Measurements from ENCODE around the gene PFKFB3. TPM values are rescaled to one million over a fixed set of nuclear protein-coding genes. Genes with fewer than 3 reads are reported as not detected.
A peak's percentile ranks its signal among the peaks of the same experiment; 100 is the strongest.

PFKFB3 gene
- total and polyA plus RNA-seq, 10 donors: 6.3 to 227 (median 113) TPM

DNA sequence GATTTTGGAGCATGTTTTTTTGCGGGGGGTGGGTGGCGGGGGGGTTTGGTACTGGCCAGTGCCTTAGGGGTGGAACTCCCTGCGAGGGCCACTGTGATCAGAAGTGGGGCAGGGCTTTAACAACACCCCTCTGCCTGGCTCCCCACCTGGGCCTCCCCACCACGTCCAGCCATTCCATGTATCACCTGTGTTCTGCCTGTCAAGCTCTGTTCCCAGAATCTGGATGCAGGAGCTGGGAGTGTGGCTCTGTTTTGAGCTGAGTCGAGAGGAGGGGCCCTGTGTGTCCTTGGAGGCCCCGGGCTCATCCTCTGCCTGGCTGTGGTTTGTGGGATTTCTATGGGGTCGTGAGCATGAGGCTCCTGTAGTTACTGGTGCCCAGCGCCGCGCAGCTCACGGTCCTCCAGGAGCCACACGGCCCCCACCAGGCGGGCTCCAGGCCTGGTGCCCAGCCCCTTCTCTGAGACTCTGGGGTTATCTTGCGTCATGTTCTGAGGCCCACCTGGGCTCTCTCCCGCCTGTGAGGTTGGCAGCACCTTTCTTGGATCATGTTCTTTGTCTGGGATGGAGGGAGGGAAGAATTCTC lies 29.6 kb downstream of the PFKFB3 start:
- Histone ChIP-seq H3K4me1 (no peaks in the 10 kb centered on the region), H3K27ac (no peak overlapping the region), H3K9me3 (no peaks in the 10 kb centered on the region), H3K4me3 (no peak overlapping the region), H3K27me3 (replicated peaks in 1 of 7) (no peaks in the 10 kb centered on the region), H3K36me3 (peaks cover 0 to 100% (median 90%) of the 10 kb centered on the region in 6 donors)
- intact Hi-C loops (cut with DNase I; ENCODE audit: low total_unique reads): no loop called here
- 86 to 97% (median 91%) methylated on average over 10 to 15 of the region's 15 CpGs for whole genome bisulfite sequencing, 5 donors
- peak; percentile 45 for DNase-seq
- no peak for TF ChIP-seq POLR2AphosphoS5 (IDR thresholded peaks at IDR 0.05)
- TF ChIP-seq, protein P1, sequence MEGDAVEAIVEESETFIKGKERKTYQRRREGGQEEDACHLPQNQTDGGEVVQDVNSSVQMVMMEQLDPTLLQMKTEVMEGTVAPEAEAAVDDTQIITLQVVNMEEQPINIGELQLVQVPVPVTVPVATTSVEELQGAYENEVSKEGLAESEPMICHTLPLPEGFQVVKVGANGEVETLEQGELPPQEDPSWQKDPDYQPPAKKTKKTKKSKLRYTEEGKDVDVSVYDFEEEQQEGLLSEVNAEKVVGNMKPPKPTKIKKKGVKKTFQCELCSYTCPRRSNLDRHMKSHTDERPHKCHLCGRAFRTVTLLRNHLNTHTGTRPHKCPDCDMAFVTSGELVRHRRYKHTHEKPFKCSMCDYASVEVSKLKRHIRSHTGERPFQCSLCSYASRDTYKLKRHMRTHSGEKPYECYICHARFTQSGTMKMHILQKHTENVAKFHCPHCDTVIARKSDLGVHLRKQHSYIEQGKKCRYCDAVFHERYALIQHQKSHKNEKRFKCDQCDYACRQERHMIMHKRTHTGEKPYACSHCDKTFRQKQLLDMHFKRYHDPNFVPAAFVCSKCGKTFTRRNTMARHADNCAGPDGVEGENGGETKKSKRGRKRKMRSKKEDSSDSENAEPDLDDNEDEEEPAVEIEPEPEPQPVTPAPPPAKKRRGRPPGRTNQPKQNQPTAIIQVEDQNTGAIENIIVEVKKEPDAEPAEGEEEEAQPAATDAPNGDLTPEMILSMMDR (IDR thresholded peaks at IDR 0.05 in 8 of 11, conservative IDR thresholded peaks at IDR 0.05 in 3 of 11): no peak
- TF ChIP-seq POLR2A (IDR thresholded peaks at IDR 0.05): no peak

DNA sequence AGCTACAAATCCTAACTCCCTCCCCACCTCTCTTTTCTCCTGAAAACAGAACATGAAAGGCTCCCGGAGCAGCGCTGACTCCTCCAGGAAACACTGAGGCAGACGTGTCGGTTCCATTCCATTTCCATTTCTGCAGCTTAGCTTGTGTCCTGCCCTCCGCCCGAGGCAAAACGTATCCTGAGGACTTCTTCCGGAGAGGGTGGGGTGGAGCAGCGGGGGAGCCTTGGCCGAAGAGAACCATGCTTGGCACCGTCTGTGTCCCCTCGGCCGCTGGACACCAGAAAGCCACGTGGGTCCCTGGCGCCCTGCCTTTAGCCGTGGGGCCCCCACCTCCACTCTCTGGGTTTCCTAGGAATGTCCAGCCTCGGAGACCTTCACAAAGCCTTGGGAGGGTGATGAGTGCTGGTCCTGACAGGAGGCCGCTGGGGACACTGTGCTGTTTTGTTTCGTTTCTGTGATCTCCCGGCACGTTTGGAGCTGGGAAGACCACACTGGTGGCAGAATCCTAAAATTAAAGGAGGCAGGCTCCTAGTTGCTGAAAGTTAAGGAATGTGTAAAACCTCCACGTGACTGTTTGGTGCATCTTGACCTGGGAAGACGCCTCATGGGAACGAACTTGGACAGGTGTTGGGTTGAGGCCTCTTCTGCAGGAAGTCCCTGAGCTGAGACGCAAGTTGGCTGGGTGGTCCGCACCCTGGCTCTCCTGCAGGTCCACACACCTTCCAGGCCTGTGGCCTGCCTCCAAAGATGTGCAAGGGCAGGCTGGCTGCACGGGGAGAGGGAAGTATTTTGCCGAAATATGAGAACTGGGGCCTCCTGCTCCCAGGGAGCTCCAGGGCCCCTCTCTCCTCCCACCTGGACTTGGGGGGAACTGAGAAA lies 30.4 kb downstream of the PFKFB3 start:
- peak overlapping the region in 1 of 8 donors; percentile 24 for H3K27ac ChIP-seq
- peaks cover 0 to 96% (median 82%) of the 10 kb centered on the region in 6 donors for H3K36me3 ChIP-seq
- no peaks in the 10 kb centered on the region for H3K4me1 ChIP-seq
- H3K4me3 ChIP-seq: no peak overlapping the region
- 86 to 93% (median 86%) methylated on average over 28 of the region's 28 CpGs for WGBS, 5 donors
- no peak for TF ChIP-seq POLR2A (IDR thresholded peaks at IDR 0.05)
- TF ChIP-seq POLR2AphosphoS5 (IDR thresholded peaks at IDR 0.05): peak in 2 of 3 donors; percentile 28 to 76
- TF ChIP-seq, protein P1 (IDR thresholded peaks at IDR 0.05 in 8 of 11, conservative IDR thresholded peaks at IDR 0.05 in 3 of 11): no peak
- no peaks in the 10 kb centered on the region for H3K9me3 ChIP-seq
- intact Hi-C loops (cut with DNase I; ENCODE audit: low total_unique reads): no loop called here
- H3K27me3 ChIP-seq (replicated peaks in 1 of 7): no peaks in the 10 kb centered on the region
- peak; percentile 47 for DNase-seq

DNA sequence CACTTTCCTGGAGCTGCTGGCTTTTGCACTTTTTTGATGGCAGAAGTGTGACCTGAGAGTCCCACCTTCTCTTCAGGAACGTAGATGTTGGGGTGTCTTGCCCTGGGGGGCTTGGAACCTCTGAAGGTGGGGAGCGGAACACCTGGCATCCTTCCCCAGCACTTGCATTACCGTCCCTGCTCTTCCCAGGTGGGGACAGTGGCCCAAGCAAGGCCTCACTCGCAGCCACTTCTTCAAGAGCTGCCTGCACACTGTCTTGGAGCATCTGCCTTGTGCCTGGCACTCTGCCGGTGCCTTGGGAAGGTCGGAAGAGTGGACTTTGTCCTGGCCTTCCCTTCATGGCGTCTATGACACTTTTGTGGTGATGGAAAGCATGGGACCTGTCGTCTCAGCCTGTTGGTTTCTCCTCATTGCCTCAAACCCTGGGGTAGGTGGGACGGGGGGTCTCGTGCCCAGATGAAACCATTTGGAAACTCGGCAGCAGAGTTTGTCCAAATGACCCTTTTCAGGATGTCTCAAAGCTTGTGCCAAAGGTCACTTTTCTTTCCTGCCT lies 31.1 kb downstream of the PFKFB3 start:
- intact Hi-C loops (cut with DNase I; ENCODE audit: low total_unique reads): no loop called here
- no peaks in the 10 kb centered on the region for H3K27me3 ChIP-seq (replicated peaks in 1 of 7)
- peaks cover 0 to 3% (median 2%) of the 10 kb centered on the region in 6 donors for H3K4me1 ChIP-seq
- H3K4me3 ChIP-seq: no peak overlapping the region
- H3K36me3 ChIP-seq: peaks cover 0 to 89% (median 76%) of the 10 kb centered on the region in 6 donors
- peak overlapping the region in 1 of 8 donors; percentile 24 for H3K27ac ChIP-seq
- DNase-seq: no peak
- 84 to 96% (median 93%) methylated on average over 11 of the region's 11 CpGs for WGBS, 5 donors
- no peaks in the 10 kb centered on the region for H3K9me3 ChIP-seq
- TF ChIP-seq POLR2A (IDR thresholded peaks at IDR 0.05) (no peak), POLR2AphosphoS5 (IDR thresholded peaks at IDR 0.05) (peak in 2 of 3 donors; percentile 39 to 65)

DNA sequence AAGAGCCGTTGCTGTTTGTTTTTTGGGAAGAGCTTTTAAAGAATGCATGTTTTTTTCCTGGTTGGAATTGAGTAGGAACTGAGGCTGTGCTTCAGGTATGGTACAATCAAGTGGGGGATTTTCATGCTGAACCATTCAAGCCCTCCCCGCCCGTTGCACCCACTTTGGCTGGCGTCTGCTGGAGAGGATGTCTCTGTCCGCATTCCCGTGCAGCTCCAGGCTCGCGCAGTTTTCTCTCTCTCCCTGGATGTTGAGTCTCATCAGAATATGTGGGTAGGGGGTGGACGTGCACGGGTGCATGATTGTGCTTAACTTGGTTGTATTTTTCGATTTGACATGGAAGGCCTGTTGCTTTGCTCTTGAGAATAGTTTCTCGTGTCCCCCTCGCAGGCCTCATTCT lies 31.6 kb downstream of the PFKFB3 start:
- H3K36me3 ChIP-seq: peaks cover 0 to 83% (median 70%) of the 10 kb centered on the region in 6 donors
- TF ChIP-seq, protein P1 (IDR thresholded peaks at IDR 0.05 in 8 of 11, conservative IDR thresholded peaks at IDR 0.05 in 3 of 11): no peak
- TF ChIP-seq POLR2A (IDR thresholded peaks at IDR 0.05) (no peak), POLR2AphosphoS5 (IDR thresholded peaks at IDR 0.05) (no peak)
- 92 to 97% (median 92%) methylated on average over 13 of the region's 13 CpGs for WGBS, 5 donors
- H3K4me3 ChIP-seq: no peak overlapping the region
- no peak overlapping the region for H3K27ac ChIP-seq
- intact Hi-C loops (cut with DNase I; ENCODE audit: low total_unique reads): no loop called here
- H3K27me3 ChIP-seq (replicated peaks in 1 of 7): no peaks in the 10 kb centered on the region
- DNase-seq: no peak
- H3K9me3 ChIP-seq: no peaks in the 10 kb centered on the region
- H3K4me1 ChIP-seq: peaks cover 0 to 9% (median 7%) of the 10 kb centered on the region in 6 donors

All from spleen (tissue), 11 donors.